K562 (cell line): ENCODE results near the gene TIAM1. TPM values are rescaled to one million over a fixed set of nuclear protein-coding genes. Genes with fewer than 3 reads are reported as not detected.

ENCODE experiments used
- ATF1 ChIP-seq, 2 experiments: fragments of 450-650 bp in 1 of 2; IDR thresholded peaks; 2 replicates each; pipeline ENCODE4 v1.6.1; 2016; ENCODE audit warnings: missing compliant biosample characterization in 1 of 2, missing genetic modification characterization in 1 of 2
- BRF2 ChIP-seq: IDR thresholded peaks from 3 replicates; pipeline ENCODE4 v1.6.1; 2011; ENCODE audit warnings: borderline replicate concordance, mild to moderate bottlenecking; ENCODE audit not compliant: insufficient read length, insufficient read depth
- CHAMP1 ChIP-seq: fragments of 450-650 bp; IDR thresholded peaks from 2 replicates; pipeline ENCODE4 v1.6.1; 2016; ENCODE audit warnings: mild to moderate bottlenecking
- CTBP1 ChIP-seq: fragments of 450-650 bp; IDR thresholded peaks from 2 replicates; pipeline ENCODE4 v1.6.1; 2016; ENCODE audit warnings: borderline replicate concordance
- CXXC5 ChIP-seq: fragments of 250-450 bp; sonication (Bioruptor Pico); IDR thresholded peaks from 2 replicates; pipeline ENCODE4 v1.8.0; 2022; ENCODE audit warnings: inconsistent platforms, mild to moderate bottlenecking, moderate library complexity
- GTF2E2 ChIP-seq: fragments of 200-800 bp; sonication (Bioruptor generic); IDR thresholded peaks from 2 replicates; pipeline ENCODE4 v1.6.1; 2016; ENCODE audit warnings: missing genetic modification characterization, missing compliant biosample characterization
- HDAC1 ChIP-seq, 2 experiments: fragments of 450-650 bp; IDR thresholded peaks; 2 replicates each; pipeline ENCODE4 v1.6.1; 2016 to 2017; ENCODE audit warnings: inconsistent platforms in 1 of 2, mild to moderate bottlenecking in 1 of 2, moderate library complexity in 1 of 2
- HIVEP1 ChIP-seq: fragments of 250-450 bp; sonication (Bioruptor Pico); IDR thresholded peaks from 2 replicates; pipeline ENCODE4 v1.4.0; 2020; ENCODE audit warnings: mild to moderate bottlenecking
- KAT8 ChIP-seq: fragments of 450-650 bp; IDR thresholded peaks from 2 replicates; pipeline ENCODE4 v1.6.1; 2016; ENCODE audit warnings: low read depth, mild to moderate bottlenecking
- KDM2B ChIP-seq: fragments of 250-450 bp; sonication (Bioruptor Pico); IDR thresholded peaks from 2 replicates; pipeline ENCODE4 v1.8.0; 2021; ENCODE audit warnings: mild to moderate bottlenecking, moderate library complexity
- MCM7 ChIP-seq, 2 experiments: fragments of 450-650 bp; IDR thresholded peaks; 2 replicates each; pipeline ENCODE4 v1.6.1; 2016 to 2018
- NRF1 ChIP-seq, 2 experiments: fragments of 450-650 bp; IDR thresholded peaks in 1 of 2; conservative IDR thresholded peaks in 1 of 2; 2 replicates each; pipeline ENCODE4 v1.6.1; 2014; ENCODE audit warnings: mild to moderate bottlenecking in 2 of 2
- PBX2 ChIP-seq, 2 experiments: IDR thresholded peaks in 1 of 2; conservative IDR thresholded peaks in 1 of 2; 2 replicates each; pipeline ENCODE4 v1.6.1; 2016; ENCODE audit warnings: low read depth in 2 of 2, mild to moderate bottlenecking in 1 of 2, missing compliant biosample characterization in 1 of 2, missing genetic modification characterization in 1 of 2, moderate library complexity in 1 of 2
- PYGO2 ChIP-seq: fragments of 450-650 bp; IDR thresholded peaks from 2 replicates; pipeline ENCODE4 v1.6.1; 2016; ENCODE audit warnings: mild to moderate bottlenecking, missing genetic modification characterization, moderate library complexity, missing compliant biosample characterization
- SAP30 ChIP-seq: fragments of 200-600 bp; sonication (generic); IDR thresholded peaks from 2 replicates; pipeline ENCODE4 v1.6.1; 2012; ENCODE audit warnings: borderline replicate concordance, low read depth, mild to moderate bottlenecking, moderate library complexity, low read length, control low read depth, inconsistent platforms; ENCODE audit not compliant: insufficient read depth, poor library complexity, severe bottlenecking
- TCF3 ChIP-seq: sonication (generic); formaldehyde crosslinking; IDR thresholded peaks from 2 replicates; pipeline ENCODE4 v1.4.0; 2020; ENCODE audit warnings: mild to moderate bottlenecking, missing genetic modification reagents
- TRIM28 ChIP-seq: fragments of 450-650 bp; IDR thresholded peaks from 2 replicates; pipeline ENCODE4 v1.6.1; 2017
- U2AF1 ChIP-seq: fragments of 200-400 bp; formaldehyde crosslinking; optimal IDR thresholded peaks from 2 replicates; pipeline ENCODE3; 2017; ENCODE audit warnings: mild to moderate bottlenecking, low read depth, low read length, moderate library complexity
- ZNF133 ChIP-seq: fragments of 250-450 bp; sonication (Bioruptor Pico); IDR thresholded peaks from 2 replicates; pipeline ENCODE4 v1.4.0; 2020; ENCODE audit warnings: mild to moderate bottlenecking
- ZNF282 ChIP-seq: sonication (generic); formaldehyde crosslinking; IDR thresholded peaks from 2 replicates; pipeline ENCODE4 v1.8.1; 2023; ENCODE audit warnings: missing genetic modification reagents
- ZNF551 ChIP-seq: fragments of 250-450 bp; sonication (Bioruptor Pico); IDR thresholded peaks from 2 replicates; pipeline ENCODE4 v1.5.0; 2021; ENCODE audit warnings: mild to moderate bottlenecking, moderate library complexity
- ZNF695 ChIP-seq: fragments of 450-650 bp; formaldehyde crosslinking; IDR thresholded peaks from 2 replicates; pipeline ENCODE4 v1.4.0; 2020; ENCODE audit warnings: mild to moderate bottlenecking, moderate library complexity
- ZNF77 ChIP-seq: fragments of 250-450 bp; sonication (Bioruptor Pico); IDR thresholded peaks from 2 replicates; pipeline ENCODE4 v1.5.0; 2020
- polyA plus RNA-seq, 8 experiments: library from polyadenylated mRNA; depleted of rRNA in 4 of 8; stranded (reverse) in 5 of 8; unstranded in 3 of 8; fragments of >200 nt; fragmentation: Nextera tagmentation in 2 of 8; fragmentation: Illumina TruSeq in 1 of 8; extraction: Ambion mirVana in 2 of 8; extraction: Trizol in 1 of 8; gene quantifications; 2 replicates each; pipeline versions ENCODE4 v1.2.1 to v1.2.3, GENCODE V29; 2011 to 2014; ENCODE audit warnings: inconsistent platforms in 1 of 8, missing spikeins in 1 of 8
- total RNA-seq, 7 experiments: library from RNA; depleted of rRNA in 6 of 7; stranded (reverse); fragments of >200 nt in 6 of 7; fragmentation: Illumina TruSeq in 2 of 7; extraction: Trizol in 2 of 7; gene quantifications; 2 replicates each; pipeline versions ENCODE4 v1.2.1 to v1.2.3, GENCODE V29; 2011 to 2021; ENCODE audit warnings: low replicate concordance in 1 of 7

The TIAM1 gene
- total and polyA plus RNA-seq, 9 of the 15 experiments (the other 6 are each of a cell fraction or from before 2014, with no cell fraction given): 0.11 TPM; not detected in 8

GRCh38 chr21:31282095-31282709 lies 61.9 kb downstream of the TIAM1 start (continued):
- TF ChIP-seq PBX2 (CRISPR knock-in tag; IDR thresholded peaks at IDR 0.05; ENCODE audit: low read depth) (no peak), PBX2 (tag; conservative IDR thresholded peaks at IDR 0.05; ENCODE audit: low read depth) (peak; percentile 64; the same call in 1 of the 2 replicates), ZNF551 (CRISPR knock-in tag) (no peak), CHAMP1 (no peak), HDAC1 (IDR thresholded peaks at IDR 0.05) (0 out of 4 replicates have a peak, but pooled peaks of 1 of the 2 experiments have one; percentile 26), HIVEP1 (CRISPR knock-in tag) (no peak), U2AF1 (no peak), KAT8 (no peak), MCM7 (IDR thresholded peaks at IDR 0.05) (no peak), GTF2E2 (tag) (no peak), NRF1 (conservative IDR thresholded peaks at IDR 0.05 in 1 of 2, IDR thresholded peaks at IDR 0.05 in 1 of 2) (no peak), TCF3 (CRISPR knock-in tag) (peak; percentile 67), BRF2 (no peak), ZNF695 (CRISPR knock-in tag) (no peak), ZNF133 (CRISPR knock-in tag) (no peak), SAP30 (no peak), ZNF282 (no peak), ZNF77 (CRISPR knock-in tag) (no peak), KDM2B (CRISPR knock-in tag) (no peak), TRIM28 (no peak), CTBP1 (peak; percentile 51; the same call in 1 of the 2 replicates), ATF1 (CRISPR knock-in tag; IDR thresholded peaks at IDR 0.05) (no peak), ATF1 (tag; IDR thresholded peaks at IDR 0.05) (no peak), PYGO2 (tag) (no peak), CXXC5 (no peak)
